ENCODE results near the gene LGALS3BP.

LGALS3BP gene

GRCh38 chr17:79006794-79007503 is 27.2 kb upstream of the LGALS3BP start:
- in situ Hi-C loops (cut with HindIII; ENCODE audit: low sequenced_read_pairs) = no loop called here
- H3K4me3 ChIP-seq (ENCODE audit: low read depth, low read length) = no peak overlapping the region
- no peak for TF ChIP-seq CTCF (IDR thresholded peaks at IDR 0.05; ENCODE audit: low read depth, low read length, missing control alignments)
- no peak for DNase-seq (ENCODE audit: low read depth)

- no peak for DNase-seq (ENCODE audit: low read depth)
- no peak for TF ChIP-seq CTCF (IDR thresholded peaks at IDR 0.05; ENCODE audit: low read depth, low read length, missing control alignments)
- in situ Hi-C loops (cut with HindIII; ENCODE audit: low sequenced_read_pairs) = no loop called here
- no peak overlapping the region for H3K4me3 ChIP-seq (ENCODE audit: low read depth, low read length)
Measured at GRCh38 chr17:79006046-79006445, 26.3 kb upstream of the LGALS3BP start.

- TF ChIP-seq CTCF (IDR thresholded peaks at IDR 0.05; ENCODE audit: low read depth, low read length, missing control alignments) = no peak
- H3K4me3 ChIP-seq (ENCODE audit: low read depth, low read length) = no peak overlapping the region
- no peak for DNase-seq (ENCODE audit: low read depth)
- in situ Hi-C loops (cut with HindIII; ENCODE audit: low sequenced_read_pairs) = no loop called here
Measured at GRCh38 chr17:79005063-79005861, 25.5 kb upstream of the LGALS3BP start.

- in situ Hi-C loops (cut with HindIII; ENCODE audit: low sequenced_read_pairs) = no loop called here
- no peak overlapping the region for H3K4me3 ChIP-seq (ENCODE audit: low read depth, low read length)
- no peak for DNase-seq (ENCODE audit: low read depth)
- no peak for TF ChIP-seq CTCF (IDR thresholded peaks at IDR 0.05; ENCODE audit: low read depth, low read length, missing control alignments)
Measured at GRCh38 chr17:79003661-79004411, 24.1 kb upstream of the LGALS3BP start.

- no peak overlapping the region for H3K4me3 ChIP-seq (ENCODE audit: low read depth, low read length)
- no peak for DNase-seq (ENCODE audit: low read depth)
- TF ChIP-seq CTCF (IDR thresholded peaks at IDR 0.05; ENCODE audit: low read depth, low read length, missing control alignments) = no peak
- in situ Hi-C loops (cut with HindIII; ENCODE audit: low sequenced_read_pairs) = no loop called here
Measured at GRCh38 chr17:79002796-79003593, 23.3 kb upstream of the LGALS3BP start.

- in situ Hi-C loops (cut with HindIII; ENCODE audit: low sequenced_read_pairs) = no loop called here
- no peak for DNase-seq (ENCODE audit: low read depth)
- H3K4me3 ChIP-seq (ENCODE audit: low read depth, low read length) = no peak overlapping the region
- no peak for TF ChIP-seq CTCF (IDR thresholded peaks at IDR 0.05; ENCODE audit: low read depth, low read length, missing control alignments)
Measured at GRCh38 chr17:79002291-79002690, 22.6 kb upstream of the LGALS3BP start.

All from astrocyte of the cerebellum (primary cell).